ENCODE measurements around the gene TTC27. TPM values are rescaled to one million over a fixed set of nuclear protein-coding genes. Genes with fewer than 3 reads are reported as not detected.

The TTC27 gene
- total and polyA plus RNA-seq, 2 of the 13 experiments (the other 11 are each of a cell fraction or from before 2014, with no cell fraction given), result 26.7 to 44.7 TPM

- TF ChIP-seq ZNF574 (CRISPR knock-in tag; IDR thresholded peaks at IDR 0.05) (no peak), ZBTB20 (CRISPR knock-in tag; IDR thresholded peaks at IDR 0.05; ENCODE audit: borderline replicate concordance, low read depth) (peak; percentile 78; the same call in 1 of the 2 replicates), NFKBIZ (CRISPR knock-in tag; IDR thresholded peaks at IDR 0.05) (no peak), ELK4 (CRISPR knock-in tag; IDR thresholded peaks at IDR 0.05; ENCODE audit: borderline replicate concordance) (no peak), ZNF749 (CRISPR knock-in tag; IDR thresholded peaks at IDR 0.05; ENCODE audit: borderline replicate concordance) (no peak), KDM4B (CRISPR knock-in tag; IDR thresholded peaks at IDR 0.05) (no peak), ISL2 (CRISPR knock-in tag; IDR thresholded peaks at IDR 0.05) (0 out of 2 replicates have a peak, but pooled peaks have one; percentile 43), ZNF362 (CRISPR knock-in tag; IDR thresholded peaks at IDR 0.05; ENCODE audit: borderline replicate concordance) (peak; percentile 18; the same call in 1 of the 2 replicates), ZBTB34 (CRISPR knock-in tag; IDR thresholded peaks at IDR 0.05) (no peak), ZNF142 (CRISPR knock-in tag; IDR thresholded peaks at IDR 0.05) (no peak), ZNF766 (CRISPR knock-in tag; IDR thresholded peaks at IDR 0.05; ENCODE audit: borderline replicate concordance) (no peak), REL (CRISPR knock-in tag; conservative IDR thresholded peaks at IDR 0.05) (no peak), ZNF207 (IDR thresholded peaks at IDR 0.05; ENCODE audit: borderline replicate concordance) (no peak), BCL6 (CRISPR knock-in tag; IDR thresholded peaks at IDR 0.05) (peak; percentile 52; the same call in 1 of the 2 replicates), ZNF598 (CRISPR knock-in tag; IDR thresholded peaks at IDR 0.05; ENCODE audit: borderline replicate concordance) (no peak)
Observed at GRCh38 chr2:32805104-32806095, 177.6 kb downstream of the TTC27 start (continued).

Measured in HepG2 (cell line).